Natural killer cell (primary cell): ENCODE measurements around the gene DLX4. TPM values are rescaled to one million over a fixed set of nuclear protein-coding genes. Genes with fewer than 3 reads are reported as not detected.

ENCODE experiments used
- ATAC-seq, 3 donors: fragments of 150-1000 bp in 2 of 3; fragments of 200-7000 bp in 1 of 3; cut with Tn5 transposase; 1 replicate in 1 of 3; 2 replicates in 2 of 3; pipeline ENCODE4 v1.10.0; 2021; ENCODE audit warnings: mild to moderate bottlenecking in 2 of 3, moderate library complexity in 2 of 3
- DNase-seq, 2 donors: peaks; one replicate each; pipeline versions ENCODE4 v3.0.0 to v3.0.0-alpha.2; 2013 to 2021; ENCODE audit warnings: mixed read lengths in 1 of 2
- H3K27ac ChIP-seq: one replicate; pipeline ENCODE4 v1.5.1; 2013; ENCODE audit warnings: mild to moderate bottlenecking, low read length
- H3K27me3 ChIP-seq: one replicate; pipeline ENCODE4 v1.6.1; 2013; ENCODE audit warnings: low read length; ENCODE audit not compliant: control insufficient read depth, insufficient read depth
- H3K36me3 ChIP-seq: one replicate; pipeline ENCODE4 v1.6.1; 2013; ENCODE audit warnings: low read length; ENCODE audit not compliant: control insufficient read depth, insufficient read depth
- H3K4me1 ChIP-seq: one replicate; pipeline ENCODE4 v1.6.1; 2013; ENCODE audit warnings: low read length; ENCODE audit not compliant: control insufficient read depth, insufficient read depth
- H3K4me3 ChIP-seq: one replicate; pipeline ENCODE4 v1.5.1; 2013; ENCODE audit warnings: low read length
- H3K9me3 ChIP-seq: one replicate; pipeline ENCODE4 v1.6.1; 2013; ENCODE audit warnings: low read length; ENCODE audit not compliant: control insufficient read depth, insufficient read depth
- H3K27ac Mint-ChIP-seq, 2 donors: one replicate each; pipeline ENCODE4 v1.8.0; 2022; ENCODE audit warnings: mild to moderate bottlenecking in 2 of 2, mixed read lengths in 2 of 2, moderate library complexity in 1 of 2
- H3K27me3 Mint-ChIP-seq, 2 donors: one replicate each; pipeline ENCODE4 v1.8.0; 2022; ENCODE audit warnings: low read depth in 2 of 2, mixed read lengths in 2 of 2
- H3K36me3 Mint-ChIP-seq: one replicate; pipeline ENCODE4 v1.8.0; 2022; ENCODE audit warnings: mixed read lengths
- H3K4me1 Mint-ChIP-seq, 2 donors: one replicate each; pipeline ENCODE4 v1.8.0; 2022; ENCODE audit warnings: mixed read lengths in 2 of 2
- H3K4me3 Mint-ChIP-seq: one replicate; pipeline ENCODE4 v1.8.0; 2022; ENCODE audit warnings: mild to moderate bottlenecking, moderate library complexity, mixed read lengths
- H3K9me3 Mint-ChIP-seq, 2 donors: one replicate each; pipeline ENCODE4 v1.8.0; 2022; ENCODE audit warnings: mixed read lengths in 2 of 2
- WGBS: methylation state at CpG from one replicate; pipeline ENCODE4 v1.1.7; 2013; ENCODE audit warnings: missing lambda C conversion rate; ENCODE audit not compliant: insufficient coverage; 5-methylcytosine and 5-hydroxymethylcytosine counted together
- intact Hi-C: fragments of 100-400 bp; cut with micrococcal nuclease; formaldehyde crosslinking; loops from one replicate; pipeline ENCODE4 v1.14.2; 2022
- total RNA-seq, 4 donors: library from RNA; stranded (reverse); fragments of 120-200 nt in 1 of 4; gene quantifications; one replicate each; pipeline versions ENCODE4 v1.2.3 to v1.2.4, GENCODE V29; 2013 to 2022
- TF ChIP-seq, protein P1 (sequence below): fragments of 200-600 bp; IDR thresholded peaks from one replicate; pipeline ENCODE4 v1.8.0; 2022; ENCODE audit warnings: antibody characterized with exemption

DLX4 gene
- total RNA-seq, 3 donors from 2014 or later (not counting 1 experiment from before 2014, with no cell fraction given), result 0.35 to 1.1 TPM; not detected in 1

GRCh38 chr17:49967621-49968404 lies 1.2 kb upstream of the DLX4 start:
- Mint-ChIP-seq H3K36me3 (no peaks in the 10 kb centered on the region), H3K4me3 (peak overlapping the region; percentile 66), H3K27me3 (peaks cover 59 to 79% of the 10 kb centered on the region in 2 donors), H3K9me3 (no peaks in the 10 kb centered on the region), H3K27ac (no peak overlapping the region), H3K4me1 (peaks cover 47 to 78% of the 10 kb centered on the region in 2 donors)
- TF ChIP-seq, protein P1, sequence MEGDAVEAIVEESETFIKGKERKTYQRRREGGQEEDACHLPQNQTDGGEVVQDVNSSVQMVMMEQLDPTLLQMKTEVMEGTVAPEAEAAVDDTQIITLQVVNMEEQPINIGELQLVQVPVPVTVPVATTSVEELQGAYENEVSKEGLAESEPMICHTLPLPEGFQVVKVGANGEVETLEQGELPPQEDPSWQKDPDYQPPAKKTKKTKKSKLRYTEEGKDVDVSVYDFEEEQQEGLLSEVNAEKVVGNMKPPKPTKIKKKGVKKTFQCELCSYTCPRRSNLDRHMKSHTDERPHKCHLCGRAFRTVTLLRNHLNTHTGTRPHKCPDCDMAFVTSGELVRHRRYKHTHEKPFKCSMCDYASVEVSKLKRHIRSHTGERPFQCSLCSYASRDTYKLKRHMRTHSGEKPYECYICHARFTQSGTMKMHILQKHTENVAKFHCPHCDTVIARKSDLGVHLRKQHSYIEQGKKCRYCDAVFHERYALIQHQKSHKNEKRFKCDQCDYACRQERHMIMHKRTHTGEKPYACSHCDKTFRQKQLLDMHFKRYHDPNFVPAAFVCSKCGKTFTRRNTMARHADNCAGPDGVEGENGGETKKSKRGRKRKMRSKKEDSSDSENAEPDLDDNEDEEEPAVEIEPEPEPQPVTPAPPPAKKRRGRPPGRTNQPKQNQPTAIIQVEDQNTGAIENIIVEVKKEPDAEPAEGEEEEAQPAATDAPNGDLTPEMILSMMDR, result no peak
- no peak for ATAC-seq
- Histone ChIP-seq H3K27me3 (peaks cover 85% of the 10 kb centered on the region), H3K4me1 (peaks cover 59% of the 10 kb centered on the region), H3K9me3 (no peaks in the 10 kb centered on the region), H3K27ac (no peak overlapping the region), H3K4me3 (peak overlapping the region; percentile 48), H3K36me3 (no peaks in the 10 kb centered on the region)
- no peak for DNase-seq
- 20% methylated on average over 9 of the region's 10 CpGs for WGBS
- intact Hi-C loops, result no loop called here

GRCh38 chr17:49968405-49969133 lies 421 bp upstream of the DLX4 start:
- H3K27me3 ChIP-seq, result peaks cover 85% of the 10 kb centered on the region
- peaks cover 44 to 77% of the 10 kb centered on the region in 2 donors for H3K4me1 Mint-ChIP-seq
- TF ChIP-seq, protein P1, result no peak
- under 1% methylated on average over 64 of the region's 64 CpGs for WGBS
- H3K4me1 ChIP-seq, result peaks cover 60% of the 10 kb centered on the region
- peak overlapping the region; percentile 48 for H3K4me3 ChIP-seq
- intact Hi-C loops, result no loop called here
- no peaks in the 10 kb centered on the region for H3K36me3 Mint-ChIP-seq
- no peaks in the 10 kb centered on the region for H3K36me3 ChIP-seq
- H3K27ac ChIP-seq, result no peak overlapping the region
- H3K9me3 ChIP-seq, result no peaks in the 10 kb centered on the region
- H3K27ac Mint-ChIP-seq, result peak overlapping the region in 1 of 2 donors; percentile 44
- peak; percentile 61 to 83 for DNase-seq
- peaks cover 53 to 80% of the 10 kb centered on the region in 2 donors for H3K27me3 Mint-ChIP-seq
- no peaks in the 10 kb centered on the region for H3K9me3 Mint-ChIP-seq
- ATAC-seq, result peak; percentile 82 to 83 (median 83)
- peak overlapping the region; percentile 88 for H3K4me3 Mint-ChIP-seq

- intact Hi-C loops, result no loop called here
- H3K27ac Mint-ChIP-seq, result peak overlapping the region in 1 of 2 donors; percentile 44
- DNase-seq, result peak in 1 of 2 donors; percentile 38
These were observed 902 bp downstream of the DLX4 start for GRCh38 chr17:49969795-49970389.

More at GRCh38 chr17:49969795-49970389, 902 bp downstream of the DLX4 start:
- Histone ChIP-seq H3K27ac (no peak overlapping the region), H3K27me3 (peaks cover 81% of the 10 kb centered on the region), H3K4me1 (peaks cover 46% of the 10 kb centered on the region), H3K36me3 (no peaks in the 10 kb centered on the region), H3K9me3 (no peaks in the 10 kb centered on the region), H3K4me3 (peak overlapping the region; percentile 48)
- TF ChIP-seq, protein P1, result no peak
- peaks cover 45 to 78% of the 10 kb centered on the region in 2 donors for H3K27me3 Mint-ChIP-seq
- no peak for ATAC-seq
- H3K4me3 Mint-ChIP-seq, result peak overlapping the region; percentile 88
- no peaks in the 10 kb centered on the region for H3K36me3 Mint-ChIP-seq
- H3K9me3 Mint-ChIP-seq, result no peaks in the 10 kb centered on the region
- H3K4me1 Mint-ChIP-seq, result peaks cover 31 to 63% of the 10 kb centered on the region in 2 donors
- 20% methylated on average over 11 of the region's 18 CpGs for WGBS
